A549 (cell line): ENCODE results near the gene ATP13A3. TPM values are rescaled to one million over a fixed set of nuclear protein-coding genes. Genes with fewer than 3 reads are reported as not detected.

ENCODE experiments used
- ATAC-seq, 2 experiments: fragments of 200-7000 bp in 1 of 2; fragments of >200 bp in 1 of 2; cut with Nextera tagmentation in 1 of 2; cut with Tn5 transposase in 1 of 2; 3 replicates each; pipeline versions ENCODE4 v1.8.0 to v1.9.1; 2018 to 2020; ENCODE audit warnings: mild to moderate bottlenecking in 1 of 2, moderate library complexity in 1 of 2
- CTCF ChIA-PET: fragments of 300-600 bp; sonication (Branson Sonifier 250); formaldehyde crosslinking; extraction: SDS; loops from one replicate; lab custom pipeline; 2021; ENCODE audit warnings: antibody characterized with exemption, inconsistent platforms; lab: Yijun Ruan, JAX
- POLR2A ChIA-PET: fragments of 350-600 bp; formaldehyde crosslinking; extraction: SDS; loops from one replicate; lab custom pipeline; 2021; ENCODE audit warnings: antibody characterized with exemption, inconsistent platforms; lab: Yijun Ruan, JAX
- DNase-seq, 2 experiments: peaks; one replicate each; pipeline versions ENCODE4 v3.0.0 to v3.0.0-alpha.2; 2011 to 2016; ENCODE audit warnings: low read depth in 1 of 2, low spot score in 1 of 2
- FAIRE-seq: peaks from 2 replicates; lab custom pipeline; 2011; peaks lifted over from hg19 to GRCh38; lab: Jason Lieb, UNC
- H3K27ac ChIP-seq, 2 experiments: fragments of >200 bp; sonication (Bioruptor Twin); formaldehyde crosslinking; 3 replicates each; pipeline ENCODE4 v1.5.1; 2016 to 2017
- H3K4me1 ChIP-seq: fragments of >200 bp; sonication (Bioruptor Twin); formaldehyde crosslinking; 3 replicates; pipeline ENCODE4 v1.6.1; 2016
- H3K4me2 ChIP-seq: fragments of >200 bp; sonication (Bioruptor Twin); formaldehyde crosslinking; 3 replicates; pipeline ENCODE4 v1.6.1; 2016
- H3K4me3 ChIP-seq: fragments of >200 bp; sonication (Bioruptor Twin); formaldehyde crosslinking; 3 replicates; pipeline ENCODE4 v1.5.1; 2016
- H3K9me3 ChIP-seq: fragments of >200 bp; sonication (Bioruptor Twin); formaldehyde crosslinking; 3 replicates; pipeline ENCODE4 v1.6.1; 2016
- CBX2 ChIP-seq: fragments of 200-600 bp; sonication (generic); IDR thresholded peaks from 2 replicates; pipeline ENCODE4 v1.6.1; 2016; ENCODE audit warnings: low read depth, mild to moderate bottlenecking, borderline replicate concordance
- CBX8 ChIP-seq: fragments of 200-600 bp; sonication (generic); IDR thresholded peaks from 2 replicates; pipeline ENCODE4 v1.6.1; 2016
- CEBPB ChIP-seq, 2 experiments: fragments of >200 bp in 1 of 2; sonication (Bioruptor Twin) in 1 of 2; formaldehyde crosslinking in 1 of 2; IDR thresholded peaks; 2 replicates each; pipeline ENCODE4 v1.6.1; 2012 to 2016
- CHD2 ChIP-seq: fragments of 150-350 bp; IDR thresholded peaks from 2 replicates; pipeline ENCODE4 v1.6.1; 2014; ENCODE audit warnings: low read length; ENCODE audit not compliant: partially characterized antibody
- EHMT2 ChIP-seq: fragments of 200-600 bp; sonication (generic); IDR thresholded peaks from 2 replicates; pipeline ENCODE4 v1.6.1; 2016; ENCODE audit warnings: antibody characterized with exemption, low read depth, mild to moderate bottlenecking, moderate library complexity
- FOSB ChIP-seq: fragments of 250-450 bp; sonication (Bioruptor Pico); IDR thresholded peaks from 2 replicates; pipeline ENCODE4 v1.5.0; 2020; ENCODE audit warnings: mild to moderate bottlenecking, moderate library complexity
- FOSL2 ChIP-seq, 2 experiments: fragments of 450-650 bp in 1 of 2; fragments of >200 bp in 1 of 2; sonication (Bioruptor Twin) in 1 of 2; formaldehyde crosslinking; IDR thresholded peaks; 2 replicates each; pipeline versions ENCODE4 v1.5.0 to v1.6.1; 2016 to 2020; ENCODE audit warnings: mild to moderate bottlenecking in 1 of 2, moderate library complexity in 1 of 2
- GATA3 ChIP-seq: IDR thresholded peaks from 2 replicates; pipeline ENCODE4 v1.6.1; 2012; ENCODE audit warnings: borderline replicate concordance
- HOXB13 ChIP-seq: fragments of 250-450 bp; sonication (Bioruptor Pico); IDR thresholded peaks from 2 replicates; pipeline ENCODE4 v1.5.0; 2020; ENCODE audit warnings: low read depth, mild to moderate bottlenecking, moderate library complexity
- JUN ChIP-seq, 2 experiments: fragments of >200 bp; sonication (Bioruptor Twin); formaldehyde crosslinking; IDR thresholded peaks; 2 replicates in 1 of 2; 3 replicates in 1 of 2; pipeline ENCODE4 v1.6.1; 2016 to 2017
- KDM5A ChIP-seq: fragments of 200-600 bp; sonication (generic); IDR thresholded peaks from 2 replicates; pipeline ENCODE4 v1.6.1; 2016; ENCODE audit warnings: antibody characterized with exemption, mild to moderate bottlenecking
- MYC ChIP-seq: IDR thresholded peaks from 2 replicates; pipeline ENCODE4 v1.6.1; 2012; ENCODE audit warnings: mild to moderate bottlenecking, inconsistent platforms, low read length, improper control_type of control experiment, borderline replicate concordance
- NPAS2 ChIP-seq: fragments of 250-450 bp; sonication (Bioruptor Pico); IDR thresholded peaks from 2 replicates; pipeline ENCODE4 v1.8.0; 2022; ENCODE audit warnings: mild to moderate bottlenecking, moderate library complexity, borderline replicate concordance
- RARB ChIP-seq: fragments of 250-450 bp; sonication (Bioruptor Pico); IDR thresholded peaks from 2 replicates; pipeline ENCODE4 v1.8.0; 2021; ENCODE audit warnings: mild to moderate bottlenecking, moderate library complexity
- RFX5 ChIP-seq: fragments of 450-650 bp; IDR thresholded peaks from 2 replicates; pipeline ENCODE4 v1.7.1; 2014; ENCODE audit warnings: antibody characterized with exemption, mild to moderate bottlenecking, moderate library complexity
- TFCP2L1 ChIP-seq: fragments of 250-450 bp; sonication (Bioruptor Pico); IDR thresholded peaks from 2 replicates; pipeline ENCODE4 v1.5.0; 2021; ENCODE audit warnings: mild to moderate bottlenecking
- ZNF302 ChIP-seq: fragments of 250-450 bp; sonication (Bioruptor Pico); IDR thresholded peaks from 2 replicates; pipeline ENCODE4 v1.9.0; 2021; ENCODE audit warnings: inconsistent platforms, mild to moderate bottlenecking, moderate library complexity
- ZSCAN20 ChIP-seq: fragments of 250-450 bp; sonication (Bioruptor Pico); IDR thresholded peaks from 2 replicates; pipeline ENCODE4 v1.8.0; 2022; ENCODE audit warnings: mild to moderate bottlenecking, moderate library complexity
- WGBS: methylation state at CpG from one replicate; pipeline ENCODE4 v1.1.6; 2017; ENCODE audit errors: missing lambda C conversion rate; 5-methylcytosine and 5-hydroxymethylcytosine counted together
- polyA plus RNA-seq, 4 experiments: library from polyadenylated mRNA; depleted of rRNA in 3 of 4; stranded (reverse); fragments of >200 nt; fragmentation: RNase III in 1 of 4; extraction: RNeasy Plus Mini Kit Qiagen cat#74134 plus additional on column Dnase treatment in 1 of 4; gene quantifications; 2 replicates in 3 of 4; 3 replicates in 1 of 4; pipeline ENCODE4 v1.2.3, GENCODE V29; 2011 to 2017
- TF ChIP-seq, protein P1 (sequence below): fragments of >200 bp; sonication (Bioruptor Twin); formaldehyde crosslinking; IDR thresholded peaks from 2 replicates; pipeline ENCODE4 v1.6.1; 2016
- TF ChIP-seq, protein P2 (sequence below): fragments of 150-350 bp; IDR thresholded peaks from 2 replicates; pipeline ENCODE4 v1.6.1; 2014; ENCODE audit warnings: low read depth, mild to moderate bottlenecking, low read length
- TF ChIP-seq, protein P3 (sequence below): IDR thresholded peaks from 2 replicates; pipeline ENCODE4 v1.6.1; 2012
- TF ChIP-seq, protein P4 (sequence below): fragments of >200 bp; sonication (Bioruptor Twin); formaldehyde crosslinking; IDR thresholded peaks from 3 replicates; pipeline ENCODE4 v1.5.1; 2016
- TF ChIP-seq, protein P5 (sequence below): IDR thresholded peaks from 2 replicates; pipeline ENCODE4 v1.6.1; 2012

The ATP13A3 gene
- polyA plus RNA-seq, 2 of the 4 experiments (the other 2 are of a cell fraction): 63.6 to 102 TPM

DNA sequence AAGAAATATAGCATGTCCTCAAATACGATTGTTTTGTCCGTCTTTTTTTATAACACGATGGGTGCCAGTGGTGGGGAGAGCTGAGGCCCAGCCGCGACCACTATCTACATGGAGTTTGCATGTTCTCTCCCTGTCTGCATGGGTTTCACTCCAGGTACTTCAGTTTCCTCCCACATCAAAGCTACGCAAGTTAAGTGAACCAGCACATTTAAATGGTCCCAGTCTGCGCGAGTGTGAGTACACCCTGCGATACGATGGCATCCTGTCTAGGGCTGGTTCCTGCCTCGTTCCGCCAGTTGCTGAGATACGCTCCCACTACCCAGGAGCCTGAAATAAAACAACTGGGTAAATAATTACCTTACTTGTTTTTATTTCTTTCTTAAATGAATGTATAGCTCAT is 40.6 kb downstream of the ATP13A3 start:
- no peak for DNase-seq
- Histone ChIP-seq H3K4me2 (no peak overlapping the region), H3K27ac (no peak overlapping the region)
- no peak for ATAC-seq
- CTCF ChIA-PET: interaction anchor here (1.0 kb wide), 1 partner anchor 26 kb away, joined by 3 read pairs; no protein-coding TSS in a partner anchor
- 90% methylated on average over 13 of the region's 13 CpGs for WGBS
- TF ChIP-seq, protein P1, sequence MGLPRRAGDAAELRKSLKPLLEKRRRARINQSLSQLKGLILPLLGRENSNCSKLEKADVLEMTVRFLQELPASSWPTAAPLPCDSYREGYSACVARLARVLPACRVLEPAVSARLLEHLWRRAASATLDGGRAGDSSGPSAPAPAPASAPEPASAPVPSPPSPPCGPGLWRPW: no peak
- no peak for TF ChIP-seq TFCP2L1 (CRISPR knock-in tag)
- no peak for TF ChIP-seq ZSCAN20 (CRISPR knock-in tag)
- no peak for TF ChIP-seq FOSL2 (IDR thresholded peaks at IDR 0.05)
- no peak for TF ChIP-seq FOSL2 (CRISPR knock-in tag; IDR thresholded peaks at IDR 0.05)
- TF ChIP-seq FOSB (CRISPR knock-in tag): no peak
- no peak for TF ChIP-seq CHD2
- TF ChIP-seq, protein P2, sequence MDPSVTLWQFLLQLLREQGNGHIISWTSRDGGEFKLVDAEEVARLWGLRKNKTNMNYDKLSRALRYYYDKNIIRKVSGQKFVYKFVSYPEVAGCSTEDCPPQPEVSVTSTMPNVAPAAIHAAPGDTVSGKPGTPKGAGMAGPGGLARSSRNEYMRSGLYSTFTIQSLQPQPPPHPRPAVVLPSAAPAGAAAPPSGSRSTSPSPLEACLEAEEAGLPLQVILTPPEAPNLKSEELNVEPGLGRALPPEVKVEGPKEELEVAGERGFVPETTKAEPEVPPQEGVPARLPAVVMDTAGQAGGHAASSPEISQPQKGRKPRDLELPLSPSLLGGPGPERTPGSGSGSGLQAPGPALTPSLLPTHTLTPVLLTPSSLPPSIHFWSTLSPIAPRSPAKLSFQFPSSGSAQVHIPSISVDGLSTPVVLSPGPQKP: no peak
- TF ChIP-seq ZNF302 (CRISPR knock-in tag): no peak
- no peak for TF ChIP-seq EHMT2
- TF ChIP-seq, protein P3, sequence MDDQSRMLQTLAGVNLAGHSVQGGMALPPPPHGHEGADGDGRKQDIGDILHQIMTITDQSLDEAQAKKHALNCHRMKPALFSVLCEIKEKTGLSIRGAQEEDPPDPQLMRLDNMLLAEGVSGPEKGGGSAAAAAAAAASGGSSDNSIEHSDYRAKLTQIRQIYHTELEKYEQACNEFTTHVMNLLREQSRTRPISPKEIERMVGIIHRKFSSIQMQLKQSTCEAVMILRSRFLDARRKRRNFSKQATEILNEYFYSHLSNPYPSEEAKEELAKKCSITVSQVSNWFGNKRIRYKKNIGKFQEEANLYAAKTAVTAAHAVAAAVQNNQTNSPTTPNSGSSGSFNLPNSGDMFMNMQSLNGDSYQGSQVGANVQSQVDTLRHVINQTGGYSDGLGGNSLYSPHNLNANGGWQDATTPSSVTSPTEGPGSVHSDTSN: no peak
- no peak for TF ChIP-seq HOXB13 (CRISPR knock-in tag)
- TF ChIP-seq KDM5A: no peak
- no peak for TF ChIP-seq CBX8
- TF ChIP-seq, all 56 proteins: peak for 0
- no peak overlapping the region for H3K4me3 ChIP-seq
- H3K9me3 ChIP-seq: no peaks in the 10 kb centered on the region
- FAIRE-seq: no peak
- POLR2A ChIA-PET: no interaction called here
- H3K4me1 ChIP-seq: no peaks in the 10 kb centered on the region

DNA sequence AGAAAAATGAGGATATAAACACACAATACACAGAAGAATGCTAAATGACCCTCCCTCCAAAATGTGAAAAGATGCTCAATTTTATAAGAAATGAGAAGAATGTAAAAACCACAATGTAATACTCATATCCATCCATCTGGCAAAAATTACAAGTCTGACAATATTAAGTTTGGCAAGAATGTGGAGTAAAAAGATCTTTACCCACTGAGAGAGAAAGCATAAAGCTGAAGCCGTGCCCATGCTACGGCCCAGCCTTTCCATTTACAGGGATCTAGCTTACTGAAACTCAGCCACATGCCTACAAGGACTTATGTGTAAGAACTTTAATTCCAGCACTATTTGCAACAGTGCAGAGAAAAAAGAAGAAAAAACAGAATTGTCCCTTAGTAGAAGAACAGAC is 42.9 kb downstream of the ATP13A3 start:
- no peaks in the 10 kb centered on the region for H3K4me1 ChIP-seq
- ATAC-seq (no peak), FAIRE-seq (no peak), DNase-seq (no peak)
- no peak overlapping the region for H3K4me3 ChIP-seq
- no peak overlapping the region for H3K4me2 ChIP-seq
- no peak overlapping the region for H3K27ac ChIP-seq
- WGBS: 94% methylated on average over 2 of the region's 2 CpGs
- no peak for TF ChIP-seq RARB
- TF ChIP-seq, protein P4, sequence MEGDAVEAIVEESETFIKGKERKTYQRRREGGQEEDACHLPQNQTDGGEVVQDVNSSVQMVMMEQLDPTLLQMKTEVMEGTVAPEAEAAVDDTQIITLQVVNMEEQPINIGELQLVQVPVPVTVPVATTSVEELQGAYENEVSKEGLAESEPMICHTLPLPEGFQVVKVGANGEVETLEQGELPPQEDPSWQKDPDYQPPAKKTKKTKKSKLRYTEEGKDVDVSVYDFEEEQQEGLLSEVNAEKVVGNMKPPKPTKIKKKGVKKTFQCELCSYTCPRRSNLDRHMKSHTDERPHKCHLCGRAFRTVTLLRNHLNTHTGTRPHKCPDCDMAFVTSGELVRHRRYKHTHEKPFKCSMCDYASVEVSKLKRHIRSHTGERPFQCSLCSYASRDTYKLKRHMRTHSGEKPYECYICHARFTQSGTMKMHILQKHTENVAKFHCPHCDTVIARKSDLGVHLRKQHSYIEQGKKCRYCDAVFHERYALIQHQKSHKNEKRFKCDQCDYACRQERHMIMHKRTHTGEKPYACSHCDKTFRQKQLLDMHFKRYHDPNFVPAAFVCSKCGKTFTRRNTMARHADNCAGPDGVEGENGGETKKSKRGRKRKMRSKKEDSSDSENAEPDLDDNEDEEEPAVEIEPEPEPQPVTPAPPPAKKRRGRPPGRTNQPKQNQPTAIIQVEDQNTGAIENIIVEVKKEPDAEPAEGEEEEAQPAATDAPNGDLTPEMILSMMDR: no peak
- no peak for TF ChIP-seq CBX8
- CTCF ChIA-PET: no interaction called here
- no peaks in the 10 kb centered on the region for H3K9me3 ChIP-seq
- POLR2A ChIA-PET: no interaction called here

DNA sequence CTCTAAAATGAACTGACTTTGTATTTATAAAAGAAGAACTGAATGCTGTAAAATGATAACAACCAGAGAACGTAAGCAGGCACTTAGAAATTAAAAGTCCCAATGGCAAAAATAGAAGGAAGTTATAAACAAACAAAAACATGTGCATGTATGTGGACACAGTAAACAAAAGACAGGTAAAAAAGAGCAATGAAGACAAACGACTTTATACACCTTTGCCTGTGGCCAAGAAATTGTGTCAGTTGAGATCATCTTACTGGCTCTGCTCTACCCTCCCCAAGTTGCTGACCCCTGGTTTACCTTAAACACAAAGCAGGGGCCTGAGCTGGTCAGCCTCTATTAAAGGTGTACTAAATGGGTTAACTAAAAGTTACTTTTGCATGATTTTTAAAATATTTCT is 46.0 kb downstream of the ATP13A3 start:
- Histone ChIP-seq H3K4me2 (no peak overlapping the region), H3K4me1 (no peaks in the 10 kb centered on the region), H3K9me3 (no peaks in the 10 kb centered on the region)
- WGBS: 50% methylated on average over 2 of the region's 2 CpGs
- ATAC-seq: no peak
- ChIA-PET POLR2A (no interaction called here), CTCF (interaction anchor here (1.2 to 1.8 kb wide), 5 partner anchors 10 to 133 kb away, joined by 3 to 6 read pairs (median 4); no protein-coding TSS in a partner anchor)
- TF ChIP-seq GATA3 (no peak), RFX5 (no peak), MYC (no peak), JUN (IDR thresholded peaks at IDR 0.05) (no peak), NPAS2 (CRISPR knock-in tag) (no peak), FOSL2 (IDR thresholded peaks at IDR 0.05) (no peak), FOSL2 (CRISPR knock-in tag; IDR thresholded peaks at IDR 0.05) (no peak), CBX8 (no peak), CBX2 (no peak), CEBPB (IDR thresholded peaks at IDR 0.05) (no peak)
- TF ChIP-seq, protein P4: no peak
- TF ChIP-seq, protein P5, sequence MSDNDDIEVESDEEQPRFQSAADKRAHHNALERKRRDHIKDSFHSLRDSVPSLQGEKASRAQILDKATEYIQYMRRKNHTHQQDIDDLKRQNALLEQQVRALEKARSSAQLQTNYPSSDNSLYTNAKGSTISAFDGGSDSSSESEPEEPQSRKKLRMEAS: no peak
- TF ChIP-seq, all 56 proteins: peak for 0
- no peak overlapping the region for H3K4me3 ChIP-seq
- FAIRE-seq (no peak), DNase-seq (no peak)
- no peak overlapping the region for H3K27ac ChIP-seq
